G401 (cell line): ENCODE results near the gene LSM7. TPM values are rescaled to one million over a fixed set of nuclear protein-coding genes. Genes with fewer than 3 reads are reported as not detected.

ENCODE experiments used
- DNase-seq: peaks from one replicate; pipeline ENCODE4 v3.0.0-alpha.2; 2015; ENCODE audit warnings: low spot score
- in situ Hi-C: cut with HindIII; loops from 2 replicates; pipeline ENCODE4 v1.10.0; 2016; ENCODE audit warnings: low sequenced_read_pairs, mixed read lengths
- total RNA-seq: library from RNA; depleted of rRNA; stranded (reverse); fragments of >200 nt; shearing (Covaris generic); gene quantifications from 2 replicates; pipeline ENCODE4 v1.2.3, GENCODE V29; 2014

Gene LSM7
- total RNA-seq, 1 experiment from 2014 or later = 400 TPM

DNA sequence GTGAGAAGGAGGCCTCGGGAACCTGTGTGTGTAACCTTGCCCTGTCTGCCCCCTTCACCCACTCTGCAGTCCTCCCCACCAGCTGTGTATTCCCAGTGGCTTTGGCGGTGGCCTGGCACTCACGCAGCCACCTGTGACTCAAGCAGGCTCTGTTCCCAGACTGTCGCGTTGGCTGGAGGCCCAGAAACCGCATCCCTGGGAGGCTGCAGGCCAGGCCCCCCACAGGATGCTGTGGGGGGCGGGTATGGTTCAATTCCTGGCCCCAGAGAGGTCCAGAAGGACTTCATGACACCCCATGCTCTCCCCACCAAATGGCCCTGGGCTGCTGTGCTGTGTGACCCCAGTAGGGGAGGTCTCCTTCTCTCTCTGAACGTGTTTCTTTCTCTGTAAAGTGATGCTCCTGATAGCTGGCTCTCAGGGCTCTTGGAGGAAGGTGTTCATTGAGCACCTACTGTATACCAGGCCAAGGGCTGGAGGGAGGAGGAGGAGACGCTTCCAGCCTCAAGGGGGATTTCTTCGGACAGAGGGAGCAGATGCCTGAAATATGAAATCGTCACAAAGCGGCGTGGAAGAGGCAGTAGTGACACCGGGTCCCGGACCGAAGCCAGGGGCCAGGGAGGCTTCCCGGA is 18.5 kb downstream of the LSM7 start:
- in situ Hi-C loops = no loop called here
- peak; percentile 39 for DNase-seq

DNA sequence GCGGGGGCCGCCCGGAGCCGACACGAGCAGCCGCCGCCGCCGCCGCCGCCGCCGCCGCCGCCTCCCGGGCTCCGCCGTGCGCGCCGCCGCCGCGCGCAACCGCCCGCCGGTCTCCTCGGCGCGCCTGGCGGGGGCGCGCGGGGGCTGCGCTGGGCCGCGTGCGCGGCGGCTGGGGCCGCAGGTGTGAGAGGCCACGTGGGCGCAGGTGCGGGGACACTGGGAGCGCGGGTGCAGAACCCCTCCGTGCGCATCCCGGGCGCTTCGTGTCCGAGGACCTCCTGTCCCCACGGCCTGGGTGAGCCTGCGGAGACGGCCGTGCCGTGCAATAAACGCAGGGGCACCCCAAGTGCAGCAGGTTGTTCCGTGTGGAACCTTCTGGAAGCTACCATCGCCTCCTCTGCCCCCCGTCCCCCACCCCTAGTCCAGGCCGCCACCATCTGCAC is 20.3 kb downstream of the LSM7 start, which contains the start of gene LINGO3:
Gene LINGO3 (minus strand): TSS at position 41 of the 443 bp plus-strand sequence. CDS start 16,378 bp downstream, outside the sequence.
- DNase-seq = no peak
- in situ Hi-C loops = no loop called here

DNA sequence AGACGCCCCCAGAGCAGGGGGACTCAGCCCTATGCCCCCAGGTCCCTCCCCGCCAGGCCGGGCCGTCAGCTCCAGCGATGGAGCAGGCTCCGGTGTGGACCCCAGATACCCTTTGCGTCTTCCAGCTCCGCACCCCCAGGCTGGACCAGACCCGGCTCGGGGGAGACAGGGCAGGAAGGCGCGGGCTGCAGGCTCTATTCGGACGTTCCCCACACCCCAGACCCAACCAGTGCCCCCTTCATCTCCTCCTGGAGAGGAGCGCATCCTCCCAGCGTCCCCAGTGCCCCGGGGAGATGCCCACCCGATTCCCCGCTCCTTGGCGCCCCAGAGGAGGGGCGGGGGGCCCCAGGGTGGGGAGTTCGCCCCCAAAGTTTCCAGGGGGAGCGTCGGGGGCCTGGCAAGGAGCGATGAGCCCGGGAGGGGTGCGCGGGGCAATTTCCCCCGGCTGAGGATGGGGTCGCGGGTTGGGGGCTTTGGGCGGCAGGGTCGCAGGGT is 20.8 kb downstream of the LSM7 start:
- in situ Hi-C loops = no loop called here
- DNase-seq = no peak

DNA sequence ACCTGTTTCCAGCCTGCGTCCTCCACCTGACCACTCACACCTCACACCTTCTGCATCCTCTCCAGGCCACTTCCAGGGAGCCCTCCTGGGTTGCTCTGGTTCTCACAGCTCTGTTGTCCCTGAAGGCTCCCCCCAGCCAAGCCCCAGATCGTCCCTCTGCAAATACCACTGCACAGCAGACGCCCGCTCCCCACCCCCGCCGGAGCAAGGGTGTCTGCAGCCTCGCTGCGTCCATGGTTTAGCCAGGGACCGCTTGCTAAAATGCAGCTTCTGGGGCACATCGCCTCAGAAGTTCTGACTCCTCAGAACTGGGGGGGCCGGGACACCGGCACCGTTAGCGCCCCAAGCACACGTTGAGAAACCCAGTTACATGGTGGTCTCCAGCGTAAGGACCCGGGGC is 21.4 kb downstream of the LSM7 start:
- no peak for DNase-seq
- in situ Hi-C loops = no loop called here

DNA sequence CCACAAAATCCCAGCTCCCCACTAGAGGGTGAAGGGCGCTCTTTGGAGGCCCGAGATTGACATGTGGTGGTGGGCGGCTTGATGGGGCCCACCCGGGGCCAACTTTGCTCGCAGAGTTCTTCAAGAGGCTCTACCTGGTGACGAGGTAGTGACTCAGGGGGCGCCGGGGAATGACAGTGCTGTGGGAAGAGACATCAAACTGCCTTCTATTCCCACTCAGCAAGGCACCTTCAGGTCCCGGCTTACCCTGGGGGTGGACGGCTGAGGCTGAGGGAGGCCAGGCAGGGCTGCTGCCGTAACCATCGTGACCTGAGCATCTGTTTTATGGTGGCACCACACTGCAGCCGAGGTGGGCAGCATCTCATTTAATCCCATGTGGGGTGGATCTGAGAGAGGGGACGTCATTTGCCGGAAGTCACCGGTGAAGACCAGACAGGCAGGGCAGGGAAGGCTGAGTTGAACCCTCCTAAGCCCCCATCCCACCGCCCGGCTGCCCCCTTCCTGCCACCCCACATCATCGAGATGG is 22.0 kb downstream of the LSM7 start:
- DNase-seq = no peak

DNA sequence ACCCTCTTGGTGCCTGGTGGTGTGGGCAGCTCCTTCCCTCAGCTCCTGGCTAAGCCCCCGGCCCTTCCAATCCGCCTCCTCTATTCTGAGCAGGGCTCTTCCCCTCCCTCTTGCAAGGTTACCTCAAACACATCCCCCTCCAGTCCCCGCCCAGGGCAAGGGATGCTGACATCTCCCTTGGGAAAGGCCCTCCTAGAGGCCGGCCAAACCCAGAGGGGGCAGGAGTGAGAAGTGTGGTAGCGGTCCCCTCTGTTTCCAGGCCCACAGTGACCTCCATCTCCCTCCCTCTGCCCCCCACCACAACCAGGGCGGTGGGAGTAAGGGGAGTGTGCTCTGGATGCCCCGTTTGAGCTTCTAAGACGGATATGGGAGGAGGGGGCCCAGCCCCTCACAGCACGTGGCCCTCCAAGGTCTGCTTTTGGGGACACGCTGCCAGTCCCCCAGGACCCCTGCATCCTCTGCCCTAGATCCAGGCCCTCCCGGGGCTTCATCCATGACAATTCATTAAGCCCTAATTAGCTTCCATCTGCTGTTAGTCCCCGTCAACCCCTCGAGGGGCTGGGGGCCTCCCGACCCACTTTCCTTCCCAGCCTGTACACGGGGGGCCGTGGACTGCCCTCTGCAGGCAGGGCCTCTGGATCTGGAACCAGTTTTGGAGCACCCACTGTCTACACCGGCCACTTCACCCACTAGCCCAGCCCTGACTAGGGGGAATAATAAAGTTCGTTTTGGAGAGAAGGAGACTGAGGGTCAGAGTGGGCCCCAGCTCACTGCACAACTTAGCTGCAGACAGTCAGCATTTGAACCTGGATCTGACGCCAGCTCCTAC is 22.7 kb downstream of the LSM7 start:
- in situ Hi-C loops = no loop called here
- no peak for DNase-seq

More for the DNA sequence above, 22.0 kb downstream of the LSM7 start:
- in situ Hi-C loops = no loop called here

DNA sequence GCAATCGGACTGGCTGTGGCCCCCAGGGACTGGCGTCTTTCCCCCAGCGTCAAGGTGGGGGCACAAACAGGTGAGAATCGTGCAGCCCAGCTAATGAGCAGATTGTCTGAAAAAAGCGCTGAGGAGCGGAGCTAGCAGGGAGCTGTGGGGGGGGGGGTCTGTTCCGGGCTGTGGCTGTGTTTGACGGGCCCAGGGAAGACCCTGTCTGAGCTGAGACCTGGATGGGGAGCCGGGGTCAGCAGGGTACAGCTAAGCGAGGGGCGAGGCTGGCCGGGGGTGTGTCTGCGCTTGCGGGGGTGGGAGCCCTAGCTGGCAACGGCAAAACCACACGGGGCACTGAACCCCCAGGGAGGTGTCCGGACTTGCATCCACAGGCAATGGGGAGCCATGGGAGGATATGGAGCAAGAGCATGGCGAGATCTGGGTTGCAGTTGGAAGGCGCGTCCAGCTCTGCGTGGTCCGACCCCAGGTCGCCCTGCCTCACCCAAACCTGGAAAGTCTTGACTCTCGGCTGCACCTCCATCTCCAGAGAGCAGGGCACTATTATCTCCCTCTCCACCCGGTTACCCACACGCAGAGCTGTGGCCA is 25.1 kb downstream of the LSM7 start:
- DNase-seq = no peak
- in situ Hi-C loops = no loop called here

DNA sequence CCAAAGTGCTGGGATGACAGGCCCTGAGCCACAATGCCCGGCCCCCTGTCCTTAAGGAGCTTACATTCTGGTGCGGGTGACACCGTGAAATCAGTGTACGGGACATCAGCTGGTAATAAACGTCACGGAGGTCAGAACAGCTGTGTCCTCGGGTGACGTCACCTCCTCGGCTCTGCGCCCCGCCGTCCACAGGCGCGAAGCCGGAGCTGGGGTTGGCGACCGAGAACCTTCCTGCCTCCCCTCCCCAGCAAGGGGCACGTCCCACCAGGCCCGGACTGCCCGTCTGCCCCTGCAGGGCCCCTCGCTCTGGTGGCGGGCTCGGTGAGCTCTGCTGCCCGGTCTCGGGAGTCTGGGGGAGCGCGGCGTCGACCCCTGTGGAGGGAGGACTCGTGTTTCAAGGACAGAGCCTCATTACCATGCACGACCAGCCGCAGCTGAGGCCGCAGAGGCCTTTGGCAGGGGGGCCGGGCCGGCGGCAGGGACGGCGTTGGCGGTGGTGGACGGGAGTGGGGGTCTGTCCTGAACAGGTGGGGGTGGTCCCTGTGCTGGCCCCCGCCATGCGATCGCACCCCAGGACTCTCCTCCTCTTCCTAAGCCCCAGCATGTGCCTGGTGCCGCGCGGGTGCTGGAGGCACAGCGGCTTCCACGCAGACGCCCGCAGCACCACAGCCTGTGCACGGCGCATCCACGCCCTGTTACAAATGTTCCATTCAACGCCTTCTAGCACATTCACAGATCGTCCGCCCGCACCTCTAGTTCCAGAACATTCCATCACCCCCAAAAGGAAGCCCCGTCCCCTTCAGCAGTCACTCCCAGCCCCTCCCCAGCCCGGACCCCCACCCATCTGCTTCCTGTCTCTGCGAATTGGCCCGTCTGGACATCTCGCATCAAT is 25.8 kb downstream of the LSM7 start:
- in situ Hi-C loops = no loop called here
- DNase-seq = no peak

DNA sequence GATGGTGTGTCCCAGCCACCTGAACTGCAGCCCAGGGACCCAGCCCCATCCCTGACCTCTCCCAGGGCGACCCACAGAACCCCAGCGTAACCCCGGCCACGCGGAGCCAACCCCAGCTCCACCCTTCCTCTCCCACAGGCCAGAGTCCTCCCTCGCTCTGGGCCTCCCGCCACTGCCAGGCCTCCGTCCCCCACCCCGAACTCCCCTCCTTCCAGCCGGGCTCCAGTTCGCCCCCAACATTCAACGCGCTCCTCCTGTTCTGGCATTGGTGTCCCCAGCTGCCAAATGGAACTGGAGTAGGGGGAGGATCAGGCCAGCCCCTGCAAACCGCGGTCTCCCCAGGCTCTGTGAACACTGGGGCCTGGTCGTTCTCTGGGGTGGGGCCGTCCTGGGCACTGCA is 27.9 kb downstream of the LSM7 start:
- DNase-seq = no peak
- in situ Hi-C loops = no loop called here

DNA sequence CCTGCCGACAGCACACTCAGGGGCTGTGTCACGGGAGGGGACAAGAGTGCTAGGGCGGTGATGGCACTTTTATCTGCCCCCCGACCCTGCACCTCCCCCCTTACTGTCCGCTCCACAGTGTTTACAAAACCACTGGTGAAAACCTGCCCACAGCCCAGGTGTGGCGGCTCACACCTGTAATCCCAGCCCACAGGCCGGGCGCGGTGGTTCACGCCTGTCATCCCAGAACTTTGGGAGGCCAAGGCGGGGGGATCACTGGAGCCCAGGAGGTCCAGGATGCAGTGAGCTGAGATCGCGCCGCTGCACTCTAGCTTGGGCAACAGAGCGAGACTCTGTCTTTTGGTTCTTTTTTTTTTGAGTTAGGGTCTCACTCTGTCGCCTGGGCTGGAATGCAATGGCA is 32.2 kb downstream of the LSM7 start:
- no peak for DNase-seq
- in situ Hi-C loops = no loop called here

DNA sequence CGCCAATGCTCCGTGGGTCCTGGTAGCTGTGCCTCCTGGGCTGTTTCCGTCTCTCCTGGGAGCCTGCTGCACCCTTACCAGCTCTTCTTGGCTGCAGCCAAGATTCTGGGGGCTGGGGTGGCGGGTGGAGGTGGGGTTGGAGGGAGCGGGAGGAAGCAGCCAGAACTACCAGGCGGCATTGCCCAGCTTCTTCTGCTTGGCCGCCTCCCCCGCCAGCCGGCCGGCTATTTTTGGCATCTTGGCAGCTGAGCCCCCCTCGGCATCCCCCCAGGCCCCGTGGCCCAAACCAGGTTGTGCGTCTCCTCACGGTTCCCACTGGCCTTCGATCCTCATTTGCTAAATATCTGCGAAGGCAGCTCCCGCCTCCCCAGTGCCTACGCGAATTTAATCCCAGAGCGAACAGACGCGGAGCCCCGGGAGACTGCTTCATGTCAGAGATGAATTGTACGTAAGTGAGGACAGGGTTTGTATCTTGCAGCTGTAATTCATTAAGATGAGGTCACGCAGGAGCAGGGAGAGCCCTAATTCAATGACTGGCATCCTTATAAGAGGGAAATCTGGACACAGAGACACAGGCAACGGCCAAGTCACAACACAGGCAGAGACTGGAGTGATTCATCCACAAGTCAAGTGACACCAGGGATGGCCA is 33.6 kb downstream of the LSM7 start:
- peak; percentile 59 for DNase-seq
- in situ Hi-C loops = no loop called here

DNA sequence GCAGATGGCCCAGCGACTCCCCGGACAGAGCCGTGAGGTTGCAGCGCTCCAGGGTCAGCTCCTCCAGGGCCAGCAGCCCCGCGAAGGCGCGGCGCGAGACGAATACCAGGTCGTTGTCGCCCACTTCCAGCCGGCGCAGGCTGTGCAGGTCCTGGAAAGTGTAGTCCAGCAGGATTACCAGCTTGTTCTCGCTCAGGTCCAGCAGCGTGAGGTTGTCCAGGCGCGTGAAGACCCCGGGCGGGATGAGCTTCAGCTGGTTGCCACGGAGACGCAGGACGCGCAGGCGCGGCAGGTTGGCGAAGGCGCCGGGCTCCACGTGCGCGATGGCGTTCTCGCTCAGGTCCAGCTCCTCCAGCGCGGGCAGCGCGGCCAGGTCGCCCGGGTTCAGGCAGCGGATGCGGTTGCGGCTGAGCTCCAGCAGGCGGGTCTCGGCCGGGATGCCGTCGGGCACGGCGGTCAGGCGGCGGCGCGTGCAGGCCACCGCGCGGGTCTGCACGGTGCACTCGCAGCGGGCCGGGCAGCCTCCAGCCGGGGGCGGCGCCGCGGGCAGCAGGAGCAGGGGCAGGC is 37.1 kb downstream of the LSM7 start:
- DNase-seq = no peak
- in situ Hi-C loops = no loop called here

DNA sequence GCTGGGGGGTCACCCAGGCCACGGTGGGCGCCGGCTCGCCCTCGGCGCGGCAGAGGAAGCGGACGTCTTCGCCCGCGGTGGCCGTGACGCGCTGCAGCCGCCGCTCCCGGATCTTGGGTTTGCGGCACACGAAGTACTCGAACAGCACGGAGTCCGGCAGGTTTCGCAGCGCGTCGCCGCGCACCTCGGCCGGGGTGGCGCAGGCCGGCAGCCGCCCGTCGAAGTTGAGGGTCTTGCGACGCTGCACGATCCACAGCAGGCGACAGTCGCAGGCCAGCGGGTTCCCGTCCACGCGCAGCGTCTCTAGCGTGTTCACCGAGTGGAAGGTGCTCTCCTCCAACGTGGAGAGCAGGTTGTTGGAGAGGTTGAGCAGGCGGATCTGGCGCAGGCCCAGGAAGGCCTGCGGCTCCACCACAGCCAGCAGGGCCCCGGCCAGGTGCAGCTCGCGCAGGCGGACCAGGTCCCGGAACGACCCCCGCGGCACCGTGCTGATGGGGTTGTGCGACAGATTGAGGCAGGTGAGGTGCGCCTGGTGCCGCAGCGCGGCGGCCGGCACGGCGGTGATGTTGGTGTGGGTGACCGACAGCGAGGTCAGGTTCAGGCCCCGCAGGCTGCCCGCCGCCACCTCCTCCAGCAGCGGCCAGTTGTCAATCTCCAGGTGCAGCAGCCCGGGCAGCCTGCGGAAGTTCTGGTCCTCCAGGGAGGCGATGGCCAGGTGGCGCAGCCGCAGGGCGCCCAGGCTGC is 37.8 kb downstream of the LSM7 start:
- no peak for DNase-seq
- in situ Hi-C loops = no loop called here

DNA sequence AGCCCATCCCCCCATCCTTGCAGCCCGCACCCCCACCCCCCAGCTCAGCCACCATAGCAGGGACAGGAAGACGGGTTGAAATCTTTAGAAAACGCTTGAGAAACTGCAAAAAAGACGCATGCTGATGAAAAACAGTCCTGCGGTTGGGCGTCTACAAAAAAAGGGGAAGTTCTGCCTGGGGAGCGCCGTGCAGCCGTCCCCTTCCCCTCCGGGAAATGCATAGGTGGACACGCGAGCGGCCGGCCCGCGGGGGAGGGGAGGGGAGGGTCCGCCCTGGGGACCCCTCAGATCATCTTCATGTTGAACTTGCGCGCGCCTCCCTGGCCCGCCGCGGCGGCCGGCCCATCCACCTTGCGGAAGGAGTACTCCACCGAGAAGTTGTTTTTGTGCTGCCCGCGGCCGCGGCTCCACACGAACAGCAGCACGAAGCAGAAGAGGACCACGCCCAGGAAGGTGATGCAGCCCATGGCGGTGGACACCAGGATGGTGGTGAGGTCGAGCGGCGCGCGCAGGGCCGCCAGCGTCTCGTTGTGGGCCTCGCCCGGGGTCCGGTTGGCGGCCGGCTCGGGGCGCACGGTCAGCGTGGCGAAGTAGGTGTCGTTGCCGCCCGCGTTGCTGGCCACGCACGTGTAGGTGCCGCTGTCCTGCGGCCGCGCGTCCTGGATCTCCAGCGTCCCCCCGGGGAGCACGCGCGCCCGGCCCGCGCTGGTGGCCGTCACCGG is 38.5 kb downstream of the LSM7 start:
- no peak for DNase-seq
- in situ Hi-C loops = no loop called here

DNA sequence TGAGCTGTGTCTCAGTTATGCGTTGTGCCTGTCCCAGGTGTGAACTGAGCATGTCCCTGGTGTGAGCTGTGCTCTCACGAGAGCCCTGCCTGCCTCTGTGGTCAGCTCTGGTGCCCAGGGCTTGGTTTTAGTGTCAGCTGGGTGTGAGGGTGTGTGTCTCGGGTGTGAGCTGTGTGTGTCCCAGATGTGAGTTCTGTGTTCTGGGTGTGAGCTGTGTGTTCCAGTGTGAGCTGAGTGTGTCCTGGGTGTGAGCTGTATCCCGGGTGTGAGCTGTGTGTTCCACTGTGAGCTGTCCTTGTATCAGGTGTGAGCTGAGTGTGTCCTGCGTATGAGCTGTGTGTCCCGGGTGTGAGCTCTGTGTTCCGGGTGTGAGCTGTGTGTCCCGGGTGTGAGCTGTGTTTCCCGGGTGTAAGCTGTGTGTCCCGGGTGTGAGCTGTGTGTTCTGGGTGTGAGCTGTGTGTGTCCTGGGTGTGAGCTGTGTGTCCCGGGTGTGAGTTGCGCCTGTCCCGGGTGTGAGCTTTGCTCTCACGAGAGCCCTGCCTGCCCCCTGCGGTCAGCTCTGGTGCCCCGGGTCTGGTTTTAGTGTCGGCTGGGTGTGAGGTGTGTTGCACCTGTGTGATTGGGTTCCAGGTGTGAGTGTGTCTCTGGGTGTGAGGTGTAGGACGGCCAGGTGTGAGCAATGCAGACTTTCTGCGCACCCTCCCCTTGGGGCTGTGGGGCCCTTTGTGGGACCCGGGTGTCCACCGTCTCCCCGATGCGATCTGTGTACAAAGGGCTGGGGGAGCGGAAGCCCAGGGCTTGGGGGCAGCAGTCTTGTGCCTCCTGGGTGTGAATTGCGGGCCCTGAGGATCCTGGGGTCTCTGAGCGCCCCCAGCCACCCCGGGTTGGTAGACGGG is 39.3 kb downstream of the LSM7 start:
- in situ Hi-C loops = no loop called here
- no peak for DNase-seq

DNA sequence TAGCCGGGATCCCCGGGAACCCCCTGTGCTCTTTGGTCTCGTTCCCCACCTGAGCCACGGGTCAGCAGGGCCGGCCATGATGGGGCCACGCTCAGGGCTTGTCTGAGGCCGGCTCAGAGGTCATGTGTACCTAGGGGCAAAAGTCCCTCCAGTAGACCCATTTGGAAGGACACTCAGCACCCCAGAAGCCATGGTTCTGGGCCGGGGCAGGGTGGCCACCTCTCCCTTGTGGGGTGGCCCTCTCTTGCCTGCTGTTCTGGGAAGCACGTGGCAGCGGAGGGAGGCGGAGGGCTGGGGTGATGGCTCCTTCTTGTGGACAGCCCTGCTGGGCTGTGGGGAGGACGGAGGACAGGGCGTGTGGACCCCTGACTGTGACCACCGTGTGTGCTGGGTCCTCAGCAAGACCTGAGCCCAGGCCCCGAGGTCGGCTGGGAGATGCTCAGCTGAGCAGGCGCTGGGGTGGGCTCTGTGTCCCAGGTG is 40.0 kb downstream of the LSM7 start:
- in situ Hi-C loops = no loop called here
- no peak for DNase-seq
